GM21528 (cell line): Measurements from ENCODE around the gene RNF123.
"Not testable (repeated sequence)": the region's sequence is repeated elsewhere in the genome, so short reads cannot be mapped to it uniquely, and the experiment has no call there.

Experiments
- ATAC-seq: cut with Tn5 transposase; IDR thresholded peaks from one replicate; pipeline ENCODE4 v1.9.1; 2021; ENCODE audit warnings: mild to moderate bottlenecking, moderate library complexity; ENCODE audit not compliant: unreplicated experiment, low FRiP score

The RNF123 gene

GRCh38 chr3:49674497-49674983, 14.8 kb upstream of the RNF123 start:
- ATAC-seq = peak; percentile 14

GRCh38 chr3:49675912-49676311, 13.4 kb upstream of the RNF123 start:
- no peak for ATAC-seq

- no peak for ATAC-seq
Observed at GRCh38 chr3:49680493-49681231, 8.7 kb upstream of the RNF123 start.

- no peak for ATAC-seq
Observed at GRCh38 chr3:49681232-49681522, 8.2 kb upstream of the RNF123 start.

GRCh38 chr3:49681543-49681942, 7.8 kb upstream of the RNF123 start:
- ATAC-seq = no peak

GRCh38 chr3:49683162-49683561, 6.2 kb upstream of the RNF123 start:
- ATAC-seq = no peak

- ATAC-seq = not testable (repeated sequence)
Observed at GRCh38 chr3:49684453-49684852, 4.9 kb upstream of the RNF123 start.

- not testable (repeated sequence) for ATAC-seq
Observed at GRCh38 chr3:49685103-49685502, 4.3 kb upstream of the RNF123 start.

- not testable (repeated sequence) for ATAC-seq
Observed at GRCh38 chr3:49685846-49686245, 3.5 kb upstream of the RNF123 start.

GRCh38 chr3:49686346-49686745, 3.0 kb upstream of the RNF123 start:
- not testable (repeated sequence) for ATAC-seq

GRCh38 chr3:49686769-49687423, 2.5 kb upstream of the RNF123 start:
- ATAC-seq = not testable (repeated sequence)

- ATAC-seq = not testable (repeated sequence)
Observed at GRCh38 chr3:49687424-49687795, 1.9 kb upstream of the RNF123 start.

- ATAC-seq = peak; percentile 1
Observed at GRCh38 chr3:49688338-49689045, 865 bp upstream of the RNF123 start.

GRCh38 chr3:49689908-49690624, 709 bp downstream of the RNF123 start:
- ATAC-seq = peak; percentile 2

- not testable (repeated sequence) for ATAC-seq
Observed at GRCh38 chr3:49690856-49691255, 1.5 kb downstream of the RNF123 start.

- not testable (repeated sequence) for ATAC-seq
Observed at GRCh38 chr3:49691481-49691880, 2.1 kb downstream of the RNF123 start.

GRCh38 chr3:49694409-49695070, 5.2 kb downstream of the RNF123 start:
- not testable (repeated sequence) for ATAC-seq

GRCh38 chr3:49695350-49696015, 6.1 kb downstream of the RNF123 start:
- ATAC-seq = not testable (repeated sequence)

- ATAC-seq = no peak
Observed at GRCh38 chr3:49699281-49699979, 10.1 kb downstream of the RNF123 start.
